Fibroblast of skin of left biceps (primary cell): Measurements from ENCODE around the gene TRIM52.
"Not testable (repeated sequence)": the region's sequence is repeated elsewhere in the genome, so short reads cannot be mapped to it uniquely, and the experiment has no call there.

ENCODE experiments used
- DNase-seq, 2 experiments: peaks; one replicate each; pipeline ENCODE4 v3.0.0-alpha.2; 2013; ENCODE audit warnings: low read depth in 2 of 2

Gene TRIM52

DNA sequence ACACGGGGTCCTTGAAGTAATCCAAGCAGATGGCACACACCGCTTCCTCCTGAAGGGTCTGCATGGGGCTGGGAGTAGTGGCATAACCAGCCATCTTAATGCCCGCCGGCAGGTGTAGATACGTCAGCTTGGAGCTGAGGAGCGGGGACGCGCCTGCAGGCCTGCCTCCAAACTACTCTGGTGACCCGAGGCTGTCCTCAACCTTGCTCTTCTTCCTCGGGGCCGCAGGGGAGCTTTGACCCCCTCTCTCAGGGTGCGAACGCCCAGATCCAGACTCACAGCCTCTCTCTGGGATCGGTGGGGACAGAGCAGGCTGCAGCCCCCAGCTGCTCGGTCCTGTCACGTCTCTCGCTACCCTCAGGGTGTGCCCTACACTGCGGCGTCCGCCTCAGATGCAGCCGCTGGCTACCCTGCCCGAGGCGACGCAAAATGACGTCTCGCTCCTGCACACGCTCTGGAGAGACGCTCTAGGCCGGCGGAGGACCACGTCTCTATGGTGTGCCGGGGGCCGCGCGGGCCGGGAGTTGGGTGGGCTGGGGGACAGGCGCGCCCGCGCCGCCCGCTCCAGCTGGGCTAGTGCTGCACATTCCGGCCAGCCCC lies at the start of gene TRIM52:
TRIM52 (minus strand) TSS at position 424 of the 600 bp plus-strand sequence; CDS start at position 94, 330 bp downstream.
- DNase-seq: peak; percentile 68 to 73

GRCh38 chr5:181287331-181287730 lies 26.4 kb upstream of the TRIM52 start:
- DNase-seq: not testable (repeated sequence)

DNA sequence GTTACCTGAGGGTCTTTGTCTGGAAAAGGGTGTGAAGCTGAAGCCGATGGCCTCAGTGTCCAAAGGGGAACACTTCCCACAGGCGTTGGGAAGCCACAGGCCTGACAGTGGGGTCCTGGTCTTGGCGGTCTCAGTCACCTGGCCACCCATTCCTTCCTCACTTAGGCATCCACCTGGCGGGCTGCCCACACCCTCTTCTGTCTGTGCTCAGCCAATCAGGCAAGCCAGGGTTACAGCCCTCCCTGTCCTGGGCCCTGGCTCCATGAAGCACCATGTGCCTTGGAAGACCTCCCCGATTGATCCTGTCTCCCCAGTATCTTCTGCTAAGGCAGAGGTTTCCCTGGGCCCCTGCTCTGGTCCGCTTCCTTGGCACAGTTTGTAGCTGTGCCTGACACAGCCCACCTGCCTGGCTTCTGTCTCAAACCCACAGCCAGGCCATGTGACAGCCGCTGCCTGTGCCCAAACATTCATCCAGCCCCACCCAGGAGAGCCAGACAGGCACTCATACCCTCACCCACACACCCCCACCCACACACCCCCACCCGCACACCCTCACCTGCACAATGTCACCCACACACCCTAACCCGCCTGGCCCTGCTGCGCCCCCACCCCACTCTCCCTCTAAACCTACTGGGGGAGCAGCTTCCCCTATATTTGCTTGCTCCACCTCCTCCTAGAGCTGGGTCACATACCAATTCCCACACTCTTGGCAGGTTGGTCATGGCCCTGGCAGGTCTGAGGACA lies 25.2 kb upstream of the TRIM52 start:
- DNase-seq: not testable (repeated sequence)

DNA sequence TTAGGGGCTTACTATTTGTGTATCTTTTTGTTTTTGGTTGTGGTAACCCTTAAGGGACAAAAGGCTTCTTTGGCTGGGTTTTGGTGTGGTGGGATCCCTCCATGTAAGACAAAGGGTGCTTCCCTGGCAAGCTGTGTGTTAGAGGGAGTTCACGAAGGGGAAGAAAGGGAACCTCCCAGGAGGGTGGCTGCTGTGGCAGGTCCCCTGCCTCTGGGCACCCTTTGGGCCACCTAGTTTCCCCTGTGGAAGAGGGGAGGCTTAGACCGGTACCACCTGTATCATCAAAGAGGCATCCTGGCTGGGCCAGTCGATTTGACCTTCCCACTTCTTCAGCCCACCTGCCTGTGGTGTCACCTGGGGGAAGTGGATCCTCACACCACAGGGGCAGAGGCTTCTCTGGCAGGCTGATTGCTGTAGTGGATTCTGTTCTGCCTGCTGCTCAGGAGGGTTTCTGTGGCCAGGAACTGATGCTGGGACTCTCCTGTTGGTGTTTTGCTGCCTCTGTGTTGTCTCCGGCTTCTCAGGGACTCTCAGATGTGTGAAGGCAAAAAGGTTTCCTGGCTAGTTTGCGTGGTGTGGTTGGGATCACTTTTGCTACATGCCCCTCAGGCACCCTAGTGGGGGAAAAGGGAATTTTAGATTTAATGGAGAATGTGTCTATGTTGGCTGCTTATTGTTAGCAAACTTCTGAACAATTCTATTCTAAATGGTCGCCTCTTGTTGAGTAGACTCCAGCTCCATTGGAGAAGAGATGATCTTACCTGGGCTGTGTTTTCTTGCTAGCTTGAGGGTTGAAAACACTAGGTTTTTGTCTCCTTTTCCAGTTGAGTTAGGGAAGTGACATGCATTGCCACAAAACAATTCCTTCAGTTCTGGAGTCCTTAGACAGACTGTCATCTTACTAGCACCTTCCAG lies 23.2 kb upstream of the TRIM52 start:
- DNase-seq: not testable (repeated sequence)

DNA sequence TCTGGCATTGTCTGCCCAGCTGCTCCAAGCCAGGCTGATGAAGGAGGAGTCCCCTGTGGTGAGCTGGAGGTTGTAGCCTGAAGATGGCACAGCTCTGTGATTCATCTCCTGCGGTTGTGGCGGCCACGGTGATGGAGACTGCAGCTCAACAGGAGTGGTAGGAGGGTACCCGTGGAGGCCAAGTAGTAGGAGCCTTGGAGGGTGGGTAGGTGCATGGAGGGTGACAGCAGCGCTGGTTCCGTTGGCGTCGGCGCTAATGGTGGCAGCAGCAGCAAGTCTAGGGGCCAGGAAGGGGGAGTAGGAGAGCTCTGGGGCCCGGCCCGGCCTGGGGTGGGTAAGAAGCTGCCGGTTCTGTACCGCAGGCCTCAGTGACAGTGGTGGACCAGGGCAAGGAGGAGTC lies 22.4 kb upstream of the TRIM52 start:
- no peak for DNase-seq

GRCh38 chr5:181282874-181283273 lies 21.9 kb upstream of the TRIM52 start:
- DNase-seq: no peak

DNA sequence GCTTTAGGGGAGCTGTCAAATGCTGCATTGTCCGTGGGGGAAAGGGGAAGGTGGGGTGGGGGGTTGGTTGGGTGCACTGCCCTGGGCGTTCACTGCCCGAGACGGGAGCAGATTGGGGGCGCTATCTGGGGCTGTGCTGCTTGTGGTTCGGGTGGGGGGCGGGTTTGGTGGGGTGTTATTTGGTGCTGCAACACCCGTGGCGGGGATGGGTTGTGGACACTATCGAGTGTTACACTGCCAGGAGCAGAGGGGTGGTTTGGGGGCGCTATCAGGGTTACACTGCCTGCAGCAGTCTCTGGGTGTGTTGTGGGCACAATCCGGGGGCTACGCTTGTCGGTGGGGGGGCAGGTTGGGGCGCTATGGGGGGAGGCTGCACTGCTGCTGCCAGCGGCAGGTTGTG lies 21.5 kb upstream of the TRIM52 start:
- not testable (repeated sequence) for DNase-seq

DNA sequence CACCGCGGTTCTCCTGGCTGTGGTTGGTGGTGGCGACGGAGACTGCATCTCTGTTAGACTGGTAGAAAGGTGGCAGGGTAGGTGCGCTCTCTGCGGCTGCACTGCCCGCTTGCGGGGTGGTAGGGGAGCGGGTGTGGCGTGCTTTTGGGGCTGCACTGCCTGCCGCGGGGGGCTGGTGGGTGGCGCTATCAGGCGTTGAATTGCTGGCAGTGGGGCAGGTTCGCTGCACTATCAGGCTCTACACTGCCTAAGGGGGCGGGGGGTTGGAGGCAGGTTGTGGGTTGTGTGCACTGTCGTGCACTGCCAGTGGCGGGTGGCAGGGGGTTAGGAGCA lies 21.0 kb upstream of the TRIM52 start:
- DNase-seq: no peak

DNA sequence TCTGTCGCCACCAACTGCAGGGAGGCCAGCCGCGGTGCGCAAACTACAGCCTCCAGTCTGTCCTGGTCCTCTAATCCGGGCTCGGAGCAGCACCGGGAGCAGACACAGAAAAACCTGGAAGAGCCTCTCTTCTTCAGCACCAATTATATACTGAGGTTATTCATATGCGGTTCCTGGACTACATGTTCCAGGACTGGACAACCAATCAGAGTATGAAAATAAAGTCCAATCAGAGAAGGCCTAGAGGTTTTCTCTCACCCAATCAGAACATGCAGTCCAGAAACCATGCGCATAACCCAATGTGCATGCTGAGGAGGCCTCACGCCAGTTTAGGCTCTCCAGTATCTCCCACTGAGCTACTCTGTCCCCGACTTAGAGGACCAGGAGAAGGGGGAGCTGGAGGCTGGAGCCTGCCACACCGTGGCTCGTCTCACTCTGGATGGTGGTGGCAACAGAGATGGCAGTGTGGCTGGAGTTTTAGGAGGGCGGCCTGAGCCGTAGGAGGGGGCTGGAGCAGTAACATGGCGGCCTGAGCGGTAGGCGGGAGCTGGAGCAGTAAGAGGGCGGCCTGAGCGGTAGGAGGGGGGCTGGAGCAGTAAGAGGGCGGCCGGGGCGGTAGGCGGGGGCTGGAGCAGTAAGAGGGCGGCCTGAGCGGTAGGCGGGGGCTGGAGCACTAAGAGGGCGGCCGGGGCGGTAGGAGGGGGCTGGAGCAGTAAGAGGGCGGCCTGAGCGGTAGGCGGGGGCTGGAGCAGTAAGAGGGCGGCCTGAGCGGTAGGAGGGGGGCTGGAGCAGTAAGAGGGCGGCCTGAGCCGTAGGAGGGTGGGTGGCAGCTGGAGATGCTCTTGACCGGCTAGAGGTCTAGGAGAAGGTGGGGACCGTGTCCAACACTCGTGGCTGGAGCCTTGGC lies 20.4 kb upstream of the TRIM52 start:
- no peak for DNase-seq

GRCh38 chr5:181280251-181280762 lies 19.4 kb upstream of the TRIM52 start:
- no peak for DNase-seq

- not testable (repeated sequence) for DNase-seq
These were observed 12.4 kb upstream of the TRIM52 start for GRCh38 chr5:181273433-181273744.

GRCh38 chr5:181271081-181271480 lies 10.1 kb upstream of the TRIM52 start:
- no peak for DNase-seq

GRCh38 chr5:181267907-181268306 lies 7.0 kb upstream of the TRIM52 start:
- not testable (repeated sequence) for DNase-seq

- DNase-seq: not testable (repeated sequence)
These were observed 6.5 kb upstream of the TRIM52 start for GRCh38 chr5:181267291-181267904.

DNA sequence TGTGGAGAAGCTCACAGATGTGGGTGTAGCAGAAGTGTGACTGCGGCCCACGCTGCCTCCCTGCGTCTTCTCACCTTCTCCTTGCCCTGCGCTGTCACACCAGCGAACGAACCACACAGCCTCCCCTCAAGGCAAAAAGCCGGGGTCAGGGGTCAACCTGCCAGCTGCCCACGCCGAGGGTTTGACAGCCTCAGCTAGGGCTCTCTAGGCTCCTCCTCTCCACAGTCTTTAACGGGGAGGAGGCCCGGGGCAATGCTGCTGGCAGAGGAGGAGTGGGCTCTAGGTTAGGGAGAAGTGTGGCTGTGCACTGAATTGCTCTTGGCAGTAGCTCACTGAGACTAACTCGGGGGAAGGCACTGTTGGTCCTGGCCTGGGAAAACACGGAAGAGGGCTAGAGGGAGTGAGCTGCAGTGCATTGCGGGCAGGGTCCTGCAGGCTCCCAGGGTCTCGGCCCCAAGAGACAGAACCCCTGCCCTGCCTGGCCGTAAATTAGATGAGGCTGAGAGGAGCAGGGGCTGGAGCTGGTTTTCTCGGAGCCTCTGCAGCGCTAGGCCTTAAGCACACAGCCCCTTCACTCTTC lies 4.2 kb upstream of the TRIM52 start:
- no peak for DNase-seq

- no peak for DNase-seq
These were observed 2.7 kb upstream of the TRIM52 start for GRCh38 chr5:181263633-181264032.

DNA sequence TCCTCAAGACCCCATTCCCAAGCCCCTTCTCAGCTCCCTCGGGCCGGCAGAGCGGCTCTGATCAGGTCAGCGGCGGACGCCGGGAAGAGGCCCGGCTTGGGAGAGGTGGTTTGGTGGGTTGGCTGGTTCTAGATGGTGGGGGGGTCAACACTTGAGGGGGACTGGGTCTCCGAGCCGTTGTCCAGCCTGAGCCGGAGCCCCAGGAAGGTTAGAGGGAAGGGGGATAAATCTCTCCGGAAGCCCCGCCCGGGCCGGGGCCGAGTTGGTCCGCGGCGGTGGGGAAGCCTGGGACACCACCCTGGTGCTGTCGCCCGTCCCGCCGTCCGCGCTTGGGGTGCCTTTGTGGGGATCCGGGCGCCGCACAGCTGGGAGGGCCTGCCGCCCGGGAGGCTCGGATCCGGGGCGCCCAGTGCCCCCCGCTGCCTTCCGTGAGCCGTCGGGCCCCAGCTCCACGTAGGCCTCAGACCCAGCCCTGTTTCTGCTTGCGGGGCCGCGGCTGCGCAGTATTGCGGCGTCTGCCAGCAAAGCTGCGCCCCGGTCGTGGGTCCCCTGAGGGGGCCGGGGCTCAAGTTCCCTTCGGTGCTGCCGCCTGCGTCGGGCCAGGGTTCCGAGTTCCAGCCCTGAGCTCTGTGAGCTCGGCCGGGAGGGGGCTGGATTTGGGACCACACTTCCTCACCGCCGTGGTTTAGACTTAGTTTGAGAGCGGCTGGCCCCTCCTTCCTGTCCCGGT lies 542 bp upstream of the TRIM52 start:
- DNase-seq: peak in 1 of 2 experiments; percentile 19

GRCh38 chr5:181259974-181260719 lies 796 bp downstream of the TRIM52 start:
- no peak for DNase-seq

GRCh38 chr5:181259283-181259682 lies 1.7 kb downstream of the TRIM52 start:
- DNase-seq: no peak
